Muscle layer of duodenum (tissue), 2 donors: ENCODE measurements around the gene CYP2A7.
"Not testable (repeated sequence)": the region's sequence is repeated elsewhere in the genome, so short reads cannot be mapped to it uniquely, and the experiment has no call there.

Source experiments
- H3K27ac ChIP-seq: one replicate; pipeline ENCODE4 v1.7.0; 2013; ENCODE audit warnings: mild to moderate bottlenecking, low read length
- H3K27me3 ChIP-seq: one replicate; pipeline ENCODE4 v1.7.0; 2013; ENCODE audit warnings: low read depth, mild to moderate bottlenecking, control low read depth, low read length
- H3K36me3 ChIP-seq, 2 donors: one replicate each; pipeline ENCODE4 v1.7.0; 2013; ENCODE audit warnings: low read length in 2 of 2, control low read depth in 1 of 2, mild to moderate bottlenecking in 1 of 2; ENCODE audit not compliant: insufficient read depth in 2 of 2, control insufficient read depth in 1 of 2
- H3K4me1 ChIP-seq, 2 donors: one replicate each; pipeline ENCODE4 v1.7.0; 2013; ENCODE audit warnings: low read length in 2 of 2, mild to moderate bottlenecking in 2 of 2, control low read depth in 1 of 2, moderate library complexity in 1 of 2; ENCODE audit not compliant: insufficient read depth in 2 of 2, control insufficient read depth in 1 of 2
- H3K4me3 ChIP-seq, 2 donors: one replicate each; pipeline ENCODE4 v1.7.0; 2013; ENCODE audit warnings: low read length in 2 of 2, low read depth in 1 of 2, mild to moderate bottlenecking in 1 of 2
- H3K9me3 ChIP-seq, 2 donors: one replicate each; pipeline ENCODE4 v1.7.0; 2013; ENCODE audit warnings: low read length in 2 of 2, control low read depth in 1 of 2, mild to moderate bottlenecking in 1 of 2; ENCODE audit not compliant: control insufficient read depth in 1 of 2
- donor health status: healthy.

The CYP2A7 gene

GRCh38 chr19:40833728-40834533, 48.1 kb downstream of the CYP2A7 start:
- H3K4me3 ChIP-seq, H3K9me3 ChIP-seq, H3K36me3 ChIP-seq, H3K4me1 ChIP-seq, H3K27ac ChIP-seq, H3K27me3 ChIP-seq: not testable (repeated sequence)

GRCh38 chr19:40832431-40832790, 49.6 kb downstream of the CYP2A7 start:
- not testable (repeated sequence) for H3K4me1 ChIP-seq, H3K9me3 ChIP-seq, H3K4me3 ChIP-seq, H3K27me3 ChIP-seq, H3K27ac ChIP-seq, H3K36me3 ChIP-seq

GRCh38 chr19:40831502-40832430, 50.3 kb downstream of the CYP2A7 start:
- Histone ChIP-seq H3K9me3 (no peaks in the 10 kb centered on the region), H3K27me3 (no peaks in the 10 kb centered on the region), H3K4me3 (no peak overlapping the region), H3K36me3 (peaks cover 0 to 15% of the 10 kb centered on the region in 2 donors), H3K27ac (no peak overlapping the region), H3K4me1 (no peaks in the 10 kb centered on the region)

- not testable (repeated sequence) for H3K4me1 ChIP-seq, H3K27ac ChIP-seq, H3K9me3 ChIP-seq, H3K4me3 ChIP-seq, H3K27me3 ChIP-seq
- H3K36me3 ChIP-seq = peaks cover 0 to 17% of the 10 kb centered on the region in 2 donors
Observed at GRCh38 chr19:40830741-40831140, 51.3 kb downstream of the CYP2A7 start.

- Histone ChIP-seq H3K36me3 (peaks cover 0 to 17% of the 10 kb centered on the region in 2 donors), H3K27ac (no peak overlapping the region), H3K27me3 (no peaks in the 10 kb centered on the region), H3K4me3 (no peak overlapping the region), H3K9me3 (no peaks in the 10 kb centered on the region), H3K4me1 (no peaks in the 10 kb centered on the region)
Observed at GRCh38 chr19:40829205-40829604, 52.8 kb downstream of the CYP2A7 start.

- H3K27me3 ChIP-seq = no peaks in the 10 kb centered on the region
- H3K9me3 ChIP-seq = no peaks in the 10 kb centered on the region
- no peak overlapping the region for H3K4me3 ChIP-seq
- no peak overlapping the region for H3K27ac ChIP-seq
- peaks cover 0 to 17% of the 10 kb centered on the region in 2 donors for H3K36me3 ChIP-seq
- H3K4me1 ChIP-seq = no peaks in the 10 kb centered on the region
Observed at GRCh38 chr19:40827386-40828247, 54.4 kb downstream of the CYP2A7 start.

GRCh38 chr19:40826699-40827385, 55.2 kb downstream of the CYP2A7 start:
- not testable (repeated sequence) for H3K27ac ChIP-seq, H3K4me1 ChIP-seq

GRCh38 chr19:40826312-40826698, 55.7 kb downstream of the CYP2A7 start:
- not testable (repeated sequence) for H3K27me3 ChIP-seq, H3K9me3 ChIP-seq, H3K27ac ChIP-seq, H3K4me3 ChIP-seq, H3K4me1 ChIP-seq
- H3K36me3 ChIP-seq = peaks cover 0 to 17% of the 10 kb centered on the region in 2 donors

More at GRCh38 chr19:40826699-40827385, 55.2 kb downstream of the CYP2A7 start:
- H3K4me3 ChIP-seq, H3K27me3 ChIP-seq, H3K9me3 ChIP-seq: not testable (repeated sequence)
- peaks cover 0 to 17% of the 10 kb centered on the region in 2 donors for H3K36me3 ChIP-seq

- H3K36me3 ChIP-seq = peaks cover 0 to 17% of the 10 kb centered on the region in 2 donors
Observed at GRCh38 chr19:40825460-40826095, 56.5 kb downstream of the CYP2A7 start.

More at GRCh38 chr19:40825460-40826095, 56.5 kb downstream of the CYP2A7 start:
- H3K27me3 ChIP-seq, H3K27ac ChIP-seq, H3K4me3 ChIP-seq, H3K9me3 ChIP-seq, H3K4me1 ChIP-seq: not testable (repeated sequence)
